Chondrocyte (in vitro differentiated cells): ENCODE data around the gene NPC1. TPM values are rescaled to one million over a fixed set of nuclear protein-coding genes. Genes with fewer than 3 reads are reported as not detected.
A peak's percentile ranks its signal among the peaks of the same experiment; 100 is the strongest.

Experiments used
- DNase-seq: peaks from one replicate; pipeline ENCODE4 v3.0.0; 2021; ENCODE audit warnings: mixed read lengths, low spot score
- H3K27ac Mint-ChIP-seq: one replicate; pipeline ENCODE4 v1.8.0; 2021; ENCODE audit warnings: mild to moderate bottlenecking, moderate library complexity, mixed read lengths; ENCODE audit not compliant: unreplicated experiment
- H3K27me3 Mint-ChIP-seq: 2 replicates; pipeline ENCODE4 v1.8.0; 2021; ENCODE audit warnings: low read depth, mixed read lengths
- H3K36me3 Mint-ChIP-seq: 2 replicates; pipeline ENCODE4 v1.8.0; 2021; ENCODE audit warnings: low read depth, mixed read lengths
- H3K4me1 Mint-ChIP-seq: 2 replicates; pipeline ENCODE4 v1.8.0; 2021; ENCODE audit warnings: low read depth, mild to moderate bottlenecking, mixed read lengths
- H3K4me3 Mint-ChIP-seq: one replicate; pipeline ENCODE4 v1.8.0; 2021; ENCODE audit warnings: mild to moderate bottlenecking, moderate library complexity, mixed read lengths; ENCODE audit not compliant: unreplicated experiment
- H3K9me3 Mint-ChIP-seq: 2 replicates; pipeline ENCODE4 v1.8.0; 2021; ENCODE audit warnings: low read depth, mixed read lengths
- CTCF ChIP-seq: fragments of 200-600 bp; sonication (generic); IDR thresholded peaks from 2 replicates; pipeline ENCODE4 v1.5.0; 2021; ENCODE audit warnings: antibody characterized with exemption, mild to moderate bottlenecking, moderate library complexity
- total RNA-seq: library from RNA; stranded (reverse); gene quantifications from 3 replicates; pipeline ENCODE4 v1.2.1, GENCODE V29; 2021

The NPC1 gene
- total RNA-seq, 1 donor from 2014 or later = 48.2 TPM

- Mint-ChIP-seq H3K36me3 (peaks cover 30% of the 10 kb centered on the region), H3K27ac (no peak overlapping the region)
Observed at GRCh38 chr18:23551978-23552377, 34.3 kb downstream of the NPC1 start.

GRCh38 chr18:23550898-23551297 lies 35.4 kb downstream of the NPC1 start:
- Mint-ChIP-seq H3K4me3 (no peak overlapping the region), H3K27me3 (no peaks in the 10 kb centered on the region), H3K4me1 (peaks cover 5% of the 10 kb centered on the region), H3K9me3 (no peaks in the 10 kb centered on the region), H3K36me3 (peaks cover 29% of the 10 kb centered on the region), H3K27ac (no peak overlapping the region)
- DNase-seq = no peak
- TF ChIP-seq CTCF = no peak

More at GRCh38 chr18:23551978-23552377, 34.3 kb downstream of the NPC1 start:
- Mint-ChIP-seq H3K4me1 (peaks cover 5% of the 10 kb centered on the region), H3K9me3 (no peaks in the 10 kb centered on the region), H3K4me3 (no peak overlapping the region), H3K27me3 (no peaks in the 10 kb centered on the region)
- DNase-seq = no peak
- TF ChIP-seq CTCF = no peak

- no peak overlapping the region for H3K27ac Mint-ChIP-seq
- no peak overlapping the region for H3K4me3 Mint-ChIP-seq
- no peaks in the 10 kb centered on the region for H3K27me3 Mint-ChIP-seq
- H3K4me1 Mint-ChIP-seq = peaks cover 5% of the 10 kb centered on the region
- DNase-seq = no peak
- peaks cover 30% of the 10 kb centered on the region for H3K36me3 Mint-ChIP-seq
- no peaks in the 10 kb centered on the region for H3K9me3 Mint-ChIP-seq
- no peak for TF ChIP-seq CTCF
Observed at GRCh38 chr18:23548719-23549118, 37.6 kb downstream of the NPC1 start.

GRCh38 chr18:23548275-23548674 lies 38.0 kb downstream of the NPC1 start:
- no peak for TF ChIP-seq CTCF
- Mint-ChIP-seq H3K9me3 (no peaks in the 10 kb centered on the region), H3K27me3 (no peaks in the 10 kb centered on the region), H3K36me3 (peaks cover 32% of the 10 kb centered on the region), H3K4me1 (peaks cover 5% of the 10 kb centered on the region), H3K27ac (peak overlapping the region; percentile 57), H3K4me3 (no peak overlapping the region)
- DNase-seq = no peak

GRCh38 chr18:23547846-23548245 lies 38.5 kb downstream of the NPC1 start:
- DNase-seq = no peak
- Mint-ChIP-seq H3K27ac (peak overlapping the region; percentile 15), H3K27me3 (no peaks in the 10 kb centered on the region), H3K4me3 (no peak overlapping the region), H3K4me1 (peaks cover 5% of the 10 kb centered on the region), H3K9me3 (no peaks in the 10 kb centered on the region), H3K36me3 (peaks cover 31% of the 10 kb centered on the region)
- TF ChIP-seq CTCF = no peak
